ENCODE data around the gene BAD. TPM values are rescaled to one million over a fixed set of nuclear protein-coding genes. Genes with fewer than 3 reads are reported as not detected.

Gene BAD
- total and polyA plus RNA-seq, 2 of the 13 experiments (the other 11 are each of a cell fraction or from before 2014, with no cell fraction given) = 17.9 to 28.5 TPM

GRCh38 chr11:64269540-64270220 lies 14.8 kb downstream of the BAD start (continued):
- TF ChIP-seq, protein P1, sequence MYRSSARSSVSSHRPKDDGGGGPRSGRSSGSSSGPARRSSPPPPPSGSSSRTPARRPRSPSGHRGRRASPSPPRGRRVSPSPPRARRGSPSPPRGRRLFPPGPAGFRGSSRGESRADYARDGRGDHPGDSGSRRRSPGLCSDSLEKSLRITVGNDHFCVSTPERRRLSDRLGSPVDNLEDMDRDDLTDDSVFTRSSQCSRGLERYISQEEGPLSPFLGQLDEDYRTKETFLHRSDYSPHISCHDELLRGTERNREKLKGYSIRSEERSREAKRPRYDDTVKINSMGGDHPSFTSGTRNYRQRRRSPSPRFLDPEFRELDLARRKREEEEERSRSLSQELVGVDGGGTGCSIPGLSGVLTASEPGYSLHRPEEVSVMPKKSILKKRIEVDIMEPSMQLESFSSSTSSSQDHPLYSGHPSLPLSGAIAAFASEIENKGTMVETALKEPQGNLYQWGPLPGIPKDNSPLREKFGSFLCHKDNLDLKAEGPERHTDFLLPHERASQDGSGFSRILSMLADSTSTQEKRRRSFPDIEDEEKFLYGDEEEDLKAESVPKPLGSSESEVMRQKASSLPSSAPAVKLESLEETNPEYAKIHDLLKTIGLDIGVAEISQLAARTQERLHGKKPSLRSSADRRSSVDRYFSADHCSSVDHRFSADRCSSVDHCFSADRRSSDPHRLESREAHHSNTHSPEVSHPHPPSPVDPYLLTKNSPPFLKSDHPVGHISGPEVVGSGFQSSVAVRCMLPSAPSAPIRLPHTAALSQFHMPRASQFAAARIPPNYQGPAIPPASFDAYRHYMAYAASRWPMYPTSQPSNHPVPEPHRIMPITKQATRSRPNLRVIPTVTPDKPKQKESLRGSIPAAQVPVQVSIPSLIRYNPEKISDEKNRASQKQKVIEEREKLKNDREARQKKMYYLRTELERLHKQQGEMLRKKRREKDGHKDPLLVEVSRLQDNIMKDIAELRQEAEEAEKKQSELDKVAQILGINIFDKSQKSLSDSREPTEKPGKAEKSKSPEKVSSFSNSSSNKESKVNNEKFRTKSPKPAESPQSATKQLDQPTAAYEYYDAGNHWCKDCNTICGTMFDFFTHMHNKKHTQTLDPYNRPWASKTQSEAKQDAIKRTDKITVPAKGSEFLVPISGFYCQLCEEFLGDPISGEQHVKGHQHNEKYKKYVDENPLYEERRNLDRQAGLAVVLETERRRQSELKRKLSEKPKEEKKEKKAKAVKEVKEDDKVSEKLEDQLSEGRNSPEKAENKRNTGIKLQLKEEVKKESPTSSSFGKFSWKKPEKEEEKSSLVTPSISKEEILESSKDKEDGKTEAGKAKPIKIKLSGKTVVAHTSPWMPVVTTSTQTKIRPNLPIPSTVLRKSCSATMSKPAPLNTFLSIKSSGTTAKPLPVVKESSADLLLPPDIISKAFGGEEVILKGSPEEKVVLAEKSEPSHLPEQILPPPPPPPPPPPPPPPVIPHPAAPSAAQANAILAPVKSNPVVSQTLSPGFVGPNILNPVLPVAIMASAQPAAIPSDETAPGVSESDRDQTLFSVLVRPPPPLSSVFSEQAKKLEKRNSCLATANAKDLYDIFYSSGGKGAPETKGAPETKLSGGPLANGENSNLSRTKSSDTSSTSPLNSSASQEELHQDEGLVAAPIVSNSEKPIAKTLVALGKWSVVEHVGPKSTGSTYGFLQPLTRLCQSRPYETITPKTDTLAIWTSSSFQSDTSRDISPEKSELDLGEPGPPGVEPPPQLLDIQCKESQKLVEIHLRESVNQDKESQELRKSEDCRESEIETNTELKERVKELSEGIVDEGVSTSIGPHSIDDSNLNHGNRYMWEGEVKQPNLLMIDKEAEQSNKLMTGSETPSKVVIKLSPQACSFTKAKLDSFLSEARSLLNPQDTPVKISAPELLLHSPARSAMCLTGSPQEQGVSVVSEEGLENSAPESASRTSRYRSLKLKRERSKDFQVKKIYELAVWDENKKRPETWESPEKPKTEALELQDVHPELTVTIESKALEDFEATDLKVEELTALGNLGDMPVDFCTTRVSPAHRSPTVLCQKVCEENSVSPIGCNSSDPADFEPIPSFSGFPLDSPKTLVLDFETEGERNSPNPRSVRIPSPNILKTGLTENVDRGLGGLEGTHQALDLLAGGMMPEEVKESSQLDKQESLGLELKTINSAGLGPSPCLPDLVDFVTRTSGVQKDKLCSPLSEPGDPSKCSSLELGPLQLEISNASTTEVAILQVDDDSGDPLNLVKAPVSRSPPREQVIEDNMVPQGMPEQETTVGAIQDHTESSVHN (CRISPR knock-in tag; IDR thresholded peaks at IDR 0.05) = no peak
- TF ChIP-seq TRIM24 (CRISPR knock-in tag; IDR thresholded peaks at IDR 0.05) = no peak
- no peak for TF ChIP-seq ZNF570 (CRISPR knock-in tag; IDR thresholded peaks at IDR 0.05; ENCODE audit: borderline replicate concordance)
- no peak for TF ChIP-seq ZBTB26 (CRISPR knock-in tag; IDR thresholded peaks at IDR 0.05; ENCODE audit: borderline replicate concordance)
- TF ChIP-seq ZNF780A (CRISPR knock-in tag; IDR thresholded peaks at IDR 0.05) = no peak
- TF ChIP-seq ZNF143 (CRISPR knock-in tag; IDR thresholded peaks at IDR 0.05) = peak; percentile 90
- no peak for TF ChIP-seq ZBTB49 (CRISPR knock-in tag; IDR thresholded peaks at IDR 0.05; ENCODE audit: borderline replicate concordance)
- peak; percentile 69; the same call in 1 of the 2 replicates for TF ChIP-seq NKX3-1 (CRISPR knock-in tag; IDR thresholded peaks at IDR 0.05)
- peak; percentile 47; the same call in 1 of the 2 replicates for TF ChIP-seq MAX (IDR thresholded peaks at IDR 0.05)
- peak; percentile 42; the same call in 1 of the 2 replicates for TF ChIP-seq ATF7-NPFF (CRISPR knock-in tag; IDR thresholded peaks at IDR 0.05; ENCODE audit: low read depth)
- no peak for TF ChIP-seq CBX1 (IDR thresholded peaks at IDR 0.05; ENCODE audit: low read depth)
- TF ChIP-seq, protein P2, sequence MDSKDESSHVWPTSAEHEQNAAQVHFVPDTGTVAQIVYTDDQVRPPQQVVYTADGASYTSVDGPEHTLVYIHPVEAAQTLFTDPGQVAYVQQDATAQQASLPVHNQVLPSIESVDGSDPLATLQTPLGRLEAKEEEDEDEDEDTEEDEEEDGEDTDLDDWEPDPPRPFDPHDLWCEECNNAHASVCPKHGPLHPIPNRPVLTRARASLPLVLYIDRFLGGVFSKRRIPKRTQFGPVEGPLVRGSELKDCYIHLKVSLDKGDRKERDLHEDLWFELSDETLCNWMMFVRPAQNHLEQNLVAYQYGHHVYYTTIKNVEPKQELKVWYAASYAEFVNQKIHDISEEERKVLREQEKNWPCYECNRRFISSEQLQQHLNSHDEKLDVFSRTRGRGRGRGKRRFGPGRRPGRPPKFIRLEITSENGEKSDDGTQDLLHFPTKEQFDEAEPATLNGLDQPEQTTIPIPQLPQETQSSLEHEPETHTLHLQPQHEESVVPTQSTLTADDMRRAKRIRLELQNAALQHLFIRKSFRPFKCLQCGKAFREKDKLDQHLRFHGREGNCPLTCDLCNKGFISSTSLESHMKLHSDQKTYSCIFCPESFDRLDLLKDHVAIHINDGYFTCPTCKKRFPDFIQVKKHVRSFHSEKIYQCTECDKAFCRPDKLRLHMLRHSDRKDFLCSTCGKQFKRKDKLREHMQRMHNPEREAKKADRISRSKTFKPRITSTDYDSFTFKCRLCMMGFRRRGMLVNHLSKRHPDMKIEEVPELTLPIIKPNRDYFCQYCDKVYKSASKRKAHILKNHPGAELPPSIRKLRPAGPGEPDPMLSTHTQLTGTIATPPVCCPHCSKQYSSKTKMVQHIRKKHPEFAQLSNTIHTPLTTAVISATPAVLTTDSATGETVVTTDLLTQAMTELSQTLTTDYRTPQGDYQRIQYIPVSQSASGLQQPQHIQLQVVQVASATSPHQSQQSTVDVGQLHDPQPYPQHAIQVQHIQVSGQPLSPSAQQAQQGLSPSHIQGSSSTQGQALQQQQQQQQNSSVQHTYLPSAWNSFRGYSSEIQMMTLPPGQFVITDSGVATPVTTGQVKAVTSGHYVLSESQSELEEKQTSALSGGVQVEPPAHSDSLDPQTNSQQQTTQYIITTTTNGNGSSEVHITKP (CRISPR knock-in tag; IDR thresholded peaks at IDR 0.05; ENCODE audit: low read depth) = 0 out of 2 replicates have a peak, but pooled peaks have one; percentile 46
